SK-N-DZ (cell line): Measurements from ENCODE around the gene LDB1.

Experiments used
- DNase-seq: peaks from one replicate; pipeline ENCODE4 v3.0.0-alpha.2; 2015; ENCODE audit warnings: low spot score

Gene LDB1

DNA sequence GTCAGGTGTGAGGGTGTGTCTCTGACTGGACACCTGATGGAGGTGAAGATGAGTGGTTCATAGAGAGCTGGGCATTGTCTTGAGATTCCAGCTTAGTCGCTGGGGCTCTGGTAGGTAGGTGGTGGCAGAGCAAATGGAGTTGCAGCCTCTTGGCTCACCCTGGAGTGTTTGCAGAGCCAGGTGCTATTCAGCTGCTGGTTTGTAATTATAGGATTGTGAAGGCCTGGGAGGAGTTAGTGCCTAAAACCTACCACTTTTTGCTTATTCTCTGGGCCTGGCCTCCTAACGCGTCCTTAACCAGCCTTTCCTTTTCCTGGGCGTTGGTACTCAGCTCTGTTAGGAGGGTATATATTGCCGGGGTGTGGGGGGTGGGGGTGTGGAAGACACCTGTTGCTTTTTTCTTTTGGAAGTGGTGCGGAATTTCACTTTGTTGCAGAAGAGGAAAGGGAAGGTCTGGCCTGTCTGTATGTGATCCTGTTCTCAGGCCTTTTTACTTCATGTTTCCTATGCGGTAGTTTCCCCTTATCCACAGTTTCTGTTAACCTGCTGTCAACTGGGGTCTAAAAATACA, 15.9 kb upstream of the LDB1 start:
- no peak for DNase-seq

DNA sequence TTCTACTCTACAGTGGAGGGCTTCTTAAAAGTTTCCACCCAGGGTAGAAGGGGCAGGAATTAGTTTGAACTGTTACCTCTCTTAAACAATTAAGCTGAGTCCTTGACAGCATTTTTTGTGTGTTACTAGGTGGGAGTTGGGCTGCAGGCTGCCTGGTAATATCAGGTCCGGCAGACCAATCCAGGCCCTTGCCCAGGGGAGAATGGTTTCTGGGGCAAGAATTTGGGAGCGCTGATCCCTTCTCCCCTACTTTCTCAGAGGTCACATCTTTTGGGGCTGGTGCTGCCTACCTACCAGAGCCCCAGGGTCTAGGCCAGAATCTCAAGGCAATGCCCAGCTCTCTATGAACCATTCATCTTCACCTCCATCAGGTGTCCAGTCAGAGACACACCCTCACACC, 14.2 kb upstream of the LDB1 start:
- no peak for DNase-seq

DNA sequence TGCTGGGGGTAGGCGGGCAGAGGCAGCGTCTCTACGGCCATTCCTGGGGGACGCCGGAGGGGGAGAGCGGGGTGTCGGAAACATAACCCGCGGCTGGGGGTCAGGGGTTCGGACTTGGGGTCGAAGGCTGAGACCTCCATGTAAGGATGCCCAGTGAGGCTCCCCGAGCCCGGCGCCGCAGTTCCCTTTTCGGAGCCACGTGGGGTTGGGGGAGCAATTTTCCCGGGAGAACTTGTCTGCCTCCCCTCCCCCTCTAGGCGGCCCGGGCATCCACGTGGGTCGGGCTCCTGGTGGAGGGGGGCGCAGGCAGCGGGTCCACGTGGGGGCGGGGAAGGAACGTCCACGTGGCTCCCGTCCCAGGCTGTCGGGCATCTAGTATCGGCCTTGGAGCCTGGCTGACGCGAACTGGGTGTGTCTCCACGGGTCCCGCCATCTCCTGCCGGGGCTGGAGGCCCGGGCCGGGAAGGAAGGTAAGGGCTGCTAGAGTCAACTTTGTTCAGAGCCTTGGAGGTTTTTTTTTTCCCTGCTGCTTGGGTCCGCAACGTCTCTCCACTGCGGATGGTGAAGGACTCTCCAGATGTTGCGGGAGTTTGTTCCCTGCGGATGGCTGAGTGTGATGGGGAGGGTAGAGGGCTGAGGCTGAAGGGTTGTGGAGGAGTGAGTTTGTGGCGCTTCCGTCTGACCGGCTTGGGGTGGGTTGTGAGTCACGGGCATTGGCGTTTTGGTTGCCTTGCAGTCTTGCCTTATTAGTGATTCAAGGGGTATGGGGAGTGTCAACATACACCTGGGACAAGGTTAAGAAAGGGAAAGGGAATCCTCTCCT, 13.4 kb upstream of the LDB1 start:
- DNase-seq: peak; percentile 77

DNA sequence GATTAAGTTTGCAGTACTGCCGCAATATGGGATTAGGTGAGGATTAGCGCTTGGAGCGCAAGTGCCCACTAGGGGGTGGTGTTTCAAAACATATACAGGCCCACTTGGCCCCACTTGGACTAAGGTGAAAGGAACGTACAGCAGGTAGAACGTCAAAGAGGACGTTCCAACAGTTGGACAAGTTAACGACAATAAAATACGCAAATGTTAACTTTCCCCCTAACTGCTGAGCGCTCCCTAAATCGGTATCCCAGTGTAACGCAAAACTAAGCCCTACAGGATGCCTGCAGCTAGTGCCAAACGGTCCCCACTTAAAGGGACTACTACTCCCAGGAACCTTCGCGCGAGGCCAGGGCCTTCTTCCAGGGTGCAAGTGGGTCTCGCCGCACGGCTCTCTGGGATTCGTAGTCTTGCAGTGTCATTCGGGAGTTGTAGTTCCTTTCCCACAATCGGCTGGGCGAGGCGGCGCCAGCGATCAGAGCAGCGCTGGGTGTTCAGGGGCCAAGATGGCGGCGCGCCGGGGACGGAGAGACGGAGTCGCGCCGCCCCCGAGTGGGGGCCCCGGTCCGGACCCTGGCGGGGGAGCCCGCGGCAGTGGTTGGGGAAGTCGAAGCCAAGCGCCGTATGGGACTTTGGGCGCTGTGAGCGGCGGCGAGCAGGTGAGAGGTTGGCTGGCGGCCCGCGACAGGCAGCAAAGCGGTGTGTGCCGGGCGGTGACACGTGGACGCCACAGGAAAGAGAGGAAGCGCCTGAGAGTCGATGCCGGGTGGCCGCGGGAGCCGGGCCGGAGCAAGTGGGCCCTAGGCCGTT, 12.6 kb upstream of the LDB1 start, which contains the start of gene PPRC1:
Gene PPRC1 (plus strand): TSS at position 478 of the 810 bp plus-strand sequence. CDS start 29 bp downstream, at position 507.
- DNase-seq: peak; percentile 99

DNA sequence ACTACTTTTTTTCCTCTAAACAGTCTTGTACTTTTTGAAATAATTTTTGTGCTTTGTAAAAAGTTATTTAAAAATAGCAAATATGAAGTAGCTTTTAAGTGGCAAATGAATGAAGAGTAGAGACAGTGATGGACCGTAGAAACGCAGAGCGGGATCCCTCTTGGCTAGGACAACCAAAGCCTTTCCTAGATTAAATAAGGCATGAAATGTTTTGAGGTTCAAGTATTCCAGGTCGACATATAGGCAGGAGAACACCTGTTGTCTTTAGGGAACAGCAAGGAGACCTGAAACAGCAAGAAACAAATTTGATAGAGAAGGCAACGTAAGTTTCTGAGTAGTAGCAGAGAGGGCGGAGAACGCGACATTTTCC, 12.0 kb upstream of the LDB1 start:
- DNase-seq: no peak

DNA sequence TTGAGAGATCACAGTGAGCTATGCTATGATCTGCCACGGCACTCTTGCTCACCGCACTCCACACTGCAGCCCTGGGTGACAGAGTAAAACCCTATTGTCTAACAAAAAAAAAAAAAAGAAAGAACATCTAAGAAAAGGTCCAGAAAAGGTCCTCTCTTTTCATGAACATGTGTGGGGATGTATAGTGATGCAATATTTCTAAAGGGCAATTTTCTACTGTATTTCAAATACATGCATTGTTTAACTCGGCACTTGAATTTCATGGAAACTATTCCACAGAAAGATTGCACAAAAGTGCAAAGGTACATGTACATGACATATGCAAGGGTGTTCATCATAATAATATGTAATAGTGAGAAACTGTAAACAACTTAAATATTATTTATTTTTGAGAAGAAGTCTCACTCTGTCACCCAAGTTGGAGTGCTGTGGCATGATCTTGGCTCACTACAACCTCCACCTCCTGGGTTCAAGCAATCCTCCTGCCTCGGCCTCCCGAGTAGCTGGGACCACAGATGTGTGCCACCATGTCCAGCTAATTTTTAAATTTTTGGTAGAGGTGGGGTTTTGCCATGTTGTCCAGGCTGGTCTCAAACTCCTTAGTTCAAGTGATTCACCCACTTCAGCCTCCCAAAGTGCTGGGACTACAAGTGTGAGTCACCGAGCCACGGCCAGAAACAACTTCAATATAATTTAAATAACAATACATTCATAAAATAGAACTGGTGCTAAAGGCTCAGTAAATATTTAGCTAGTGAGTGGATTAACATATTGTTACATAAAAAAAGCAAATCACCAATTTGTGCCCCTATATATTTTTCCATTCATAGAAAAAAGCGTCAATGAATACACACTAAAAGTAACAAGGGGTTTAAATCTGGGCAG, 11.4 kb upstream of the LDB1 start:
- no peak for DNase-seq

DNA sequence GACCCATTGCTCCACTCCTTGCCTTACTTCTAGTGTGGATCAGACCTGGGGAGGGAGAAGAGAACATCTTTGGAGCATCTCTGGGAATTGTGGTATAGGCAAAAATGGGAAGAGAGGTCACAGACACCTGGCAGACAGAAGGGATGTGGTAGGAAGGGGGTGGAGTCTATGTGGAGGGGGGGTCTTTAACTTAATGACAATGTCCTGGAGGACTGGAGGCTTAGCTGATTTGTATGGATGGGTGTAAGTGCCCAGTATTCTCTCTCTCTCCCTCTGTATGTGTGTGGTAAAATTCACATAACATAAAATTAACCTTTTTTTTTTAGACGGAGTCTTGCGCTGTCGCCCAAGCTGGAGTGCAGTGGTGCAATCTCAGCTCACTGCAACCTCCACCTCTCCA, 3.1 kb upstream of the LDB1 start:
- DNase-seq: no peak

DNA sequence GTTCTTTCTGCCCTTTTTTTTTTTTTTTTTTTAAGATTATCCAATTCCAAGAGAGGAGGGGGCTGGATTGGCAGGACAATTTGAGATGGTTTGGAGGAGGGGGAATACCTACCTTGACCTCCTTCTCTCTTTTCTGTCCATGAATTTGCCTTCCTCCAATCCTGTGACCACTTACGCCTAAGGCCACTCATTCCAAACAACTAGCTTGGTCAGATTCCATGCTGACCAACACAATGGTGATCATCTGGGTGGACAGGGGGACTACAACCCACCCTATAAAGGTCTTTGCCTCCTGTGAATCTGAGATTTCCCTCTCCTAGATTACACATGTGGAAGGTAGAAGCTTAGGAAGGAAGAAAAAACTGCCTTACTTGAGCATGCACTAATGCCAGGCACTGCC, 2.3 kb upstream of the LDB1 start:
- DNase-seq: no peak

DNA sequence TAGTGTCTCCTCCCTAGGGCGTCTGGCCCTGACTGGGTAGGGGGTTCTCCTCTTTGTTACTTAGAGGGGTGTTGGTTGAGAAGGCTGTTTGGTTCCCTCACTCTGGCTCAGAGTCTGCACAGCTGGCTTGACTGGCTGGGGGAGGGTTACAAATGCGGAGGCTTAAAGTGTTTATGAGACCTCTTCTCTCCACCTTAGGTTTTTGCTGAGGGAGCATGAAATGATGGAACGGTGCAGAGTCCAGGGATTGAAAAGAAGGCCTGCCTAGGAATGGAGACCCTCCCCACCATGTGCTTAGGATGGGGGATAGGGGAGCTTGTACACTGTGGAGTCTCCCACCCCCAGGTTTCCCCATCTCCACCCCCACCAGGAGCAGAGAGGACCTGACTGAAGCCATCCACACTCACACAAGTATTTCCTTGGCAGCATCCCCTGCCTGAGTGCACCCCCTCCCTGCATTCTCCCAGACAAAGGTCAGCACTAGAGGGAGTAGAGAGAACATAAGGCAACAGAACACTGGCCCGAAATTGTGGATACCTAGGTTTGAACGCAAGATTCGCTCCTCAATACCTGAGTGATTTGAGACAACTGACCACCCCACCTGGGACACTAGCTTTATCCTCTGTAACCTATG, 1.7 kb upstream of the LDB1 start:
- DNase-seq: peak; percentile 70

DNA sequence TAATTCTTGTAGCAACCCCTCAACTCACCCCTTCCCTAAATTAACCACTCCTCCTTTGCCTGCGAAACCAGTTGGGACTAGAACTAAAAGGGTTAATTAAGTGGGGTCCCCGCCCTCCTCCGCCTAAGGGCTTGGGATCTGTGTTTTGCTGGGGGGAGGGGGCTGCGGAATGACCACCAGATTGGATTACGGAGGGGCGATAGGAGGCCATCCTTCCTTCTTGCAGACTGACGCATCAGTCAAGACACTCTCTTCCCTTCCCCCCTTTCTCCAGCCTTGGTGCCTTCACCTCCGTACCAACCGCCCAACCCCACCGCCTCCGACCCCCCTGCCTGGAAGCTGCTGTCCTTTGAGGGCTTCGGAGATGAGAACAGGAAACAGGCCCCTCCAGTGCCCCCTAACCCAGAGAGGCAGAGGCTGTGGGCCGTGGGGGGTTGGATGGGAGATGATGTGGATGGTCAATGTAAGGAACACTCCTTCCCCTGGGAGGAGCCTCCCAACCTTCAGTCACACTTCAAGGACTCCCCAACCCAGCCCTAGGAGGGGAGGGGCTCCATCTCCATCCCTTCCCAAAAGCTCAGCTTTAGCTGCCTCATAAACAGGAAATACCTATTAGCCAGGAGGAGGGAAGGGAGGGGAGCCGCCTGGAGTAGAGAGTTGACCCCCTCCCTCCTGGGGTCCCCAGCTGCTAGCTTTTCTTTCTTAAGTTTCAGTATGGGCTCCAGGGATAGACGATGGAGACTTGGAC, 997 bp upstream of the LDB1 start:
- DNase-seq: peak; percentile 93

DNA sequence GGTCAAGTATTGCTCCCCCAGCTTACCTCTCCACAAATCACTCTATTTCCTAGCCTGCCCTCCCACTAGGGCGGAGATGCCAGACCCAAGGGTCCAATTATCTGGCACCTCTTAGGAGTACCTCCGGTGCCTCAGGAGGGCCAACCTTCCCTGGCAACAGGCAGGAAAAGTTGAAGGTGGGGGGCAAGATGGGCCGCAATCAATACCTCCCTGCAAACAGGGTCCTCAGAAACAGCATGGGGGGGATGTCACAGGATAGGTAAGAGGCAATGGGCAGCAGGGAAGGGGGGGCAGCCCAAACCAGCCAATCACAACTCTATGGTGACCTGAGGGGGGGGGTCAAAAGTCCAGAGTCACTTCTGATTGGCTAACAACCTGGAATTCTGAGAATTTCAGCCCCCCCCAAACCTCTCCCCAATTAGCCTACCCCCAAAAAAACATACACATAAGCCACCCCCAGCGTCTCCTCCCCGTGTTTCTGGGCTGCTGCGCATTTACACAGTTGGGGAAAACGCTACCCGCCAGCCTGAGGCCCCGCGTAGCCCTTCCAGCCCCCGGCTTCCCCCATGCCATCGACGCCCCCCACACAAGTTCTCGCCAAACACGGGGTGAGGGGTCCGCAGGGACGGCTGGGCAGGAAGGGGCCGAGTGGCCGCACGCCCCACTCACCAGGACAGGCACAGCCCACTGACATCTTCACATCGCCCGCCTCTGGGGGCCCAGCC, 589 bp downstream of the LDB1 start:
- peak; percentile 64 for DNase-seq

DNA sequence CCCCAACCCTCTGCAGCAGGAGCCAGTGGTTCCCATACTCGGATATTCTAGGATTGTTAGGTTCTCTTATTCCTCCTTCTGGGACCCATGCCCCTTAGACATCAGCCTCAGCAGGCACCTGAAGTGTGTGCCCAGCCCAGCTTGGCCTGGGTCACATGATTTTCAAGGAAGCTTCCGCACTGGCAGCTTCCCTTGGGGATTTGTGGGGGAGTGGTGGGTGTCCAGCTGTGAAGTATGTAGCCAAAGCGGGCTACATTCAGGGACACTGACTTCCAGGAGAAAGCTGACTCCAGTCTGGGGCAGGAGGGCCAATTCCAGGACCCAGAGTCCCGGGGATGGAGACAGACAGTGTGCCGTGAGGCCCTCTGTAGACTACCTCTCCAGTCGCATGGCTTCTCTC, 1.3 kb downstream of the LDB1 start:
- peak; percentile 49 for DNase-seq

DNA sequence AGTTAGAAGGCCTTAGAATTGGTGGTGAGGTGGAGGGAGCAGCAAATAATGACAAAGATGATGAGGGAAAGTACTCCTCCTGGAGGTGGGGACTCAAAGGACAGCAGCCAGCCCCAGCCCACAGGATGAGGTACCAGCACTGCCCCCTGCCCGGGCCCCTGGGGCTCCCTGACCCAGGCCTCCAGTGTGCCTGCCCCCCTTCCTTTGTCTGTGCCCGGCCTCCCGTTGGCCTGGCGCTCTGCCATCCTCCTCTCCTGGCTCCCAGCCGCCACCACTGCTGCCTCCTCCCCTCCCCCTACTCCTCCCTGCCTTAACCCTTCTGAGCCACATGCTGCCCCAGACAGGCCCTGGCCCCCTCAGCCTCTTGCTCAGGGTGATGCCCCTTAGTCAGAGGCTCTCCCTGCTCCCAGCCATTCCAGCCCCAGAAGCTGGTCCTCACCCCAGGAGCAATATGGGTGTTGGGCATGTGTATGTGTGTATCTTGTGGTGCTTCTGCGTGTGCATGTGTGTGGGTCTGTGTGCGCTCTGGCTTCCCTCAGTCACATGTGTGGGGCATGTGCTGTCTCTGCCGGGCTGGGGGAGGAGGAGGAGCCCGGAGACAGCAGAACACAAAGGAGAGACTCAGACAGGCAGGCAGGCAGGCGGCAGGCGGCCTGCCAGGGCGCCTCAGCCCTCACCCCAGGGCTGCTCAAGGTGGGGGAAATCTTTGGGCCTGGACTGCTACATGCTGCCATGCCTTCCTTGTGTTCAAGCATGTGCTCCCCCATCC, 2.6 kb downstream of the LDB1 start:
- peak; percentile 87 for DNase-seq

DNA sequence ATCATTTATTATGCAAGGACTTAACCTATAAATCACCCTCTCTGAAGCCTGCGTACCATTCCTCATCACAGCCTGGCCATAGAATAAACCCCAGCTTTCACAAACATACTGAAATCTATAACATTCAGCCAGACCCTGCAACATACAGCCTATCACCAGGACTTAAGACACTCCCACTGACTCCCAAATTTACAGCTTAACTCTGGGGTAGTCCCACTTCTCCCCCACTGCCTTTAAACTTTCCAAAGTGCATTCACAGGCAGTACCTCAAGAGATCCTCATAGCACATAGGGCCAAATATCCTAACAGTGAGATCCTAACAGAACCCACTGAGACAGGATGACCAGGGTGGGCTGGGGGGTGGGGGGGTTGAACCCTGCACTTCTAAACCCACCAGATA, 3.5 kb downstream of the LDB1 start:
- DNase-seq: no peak

DNA sequence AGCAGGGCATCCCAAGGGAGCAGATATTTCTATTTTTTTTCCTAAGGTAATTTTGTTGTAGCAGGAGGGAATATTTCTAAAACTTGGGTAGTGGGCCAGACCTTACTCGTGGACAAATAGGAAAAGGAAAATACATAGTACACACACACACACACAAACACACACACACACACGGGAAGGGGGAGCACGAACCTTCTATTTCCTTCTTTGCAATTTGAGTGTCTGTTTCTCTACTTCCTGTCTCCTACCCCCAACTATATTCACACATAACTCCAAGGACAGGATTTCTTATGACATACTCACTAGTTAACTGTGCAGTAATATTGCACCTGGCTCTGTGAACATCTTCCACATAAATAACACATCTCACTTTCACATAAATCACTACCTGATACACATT, 4.4 kb downstream of the LDB1 start:
- no peak for DNase-seq

DNA sequence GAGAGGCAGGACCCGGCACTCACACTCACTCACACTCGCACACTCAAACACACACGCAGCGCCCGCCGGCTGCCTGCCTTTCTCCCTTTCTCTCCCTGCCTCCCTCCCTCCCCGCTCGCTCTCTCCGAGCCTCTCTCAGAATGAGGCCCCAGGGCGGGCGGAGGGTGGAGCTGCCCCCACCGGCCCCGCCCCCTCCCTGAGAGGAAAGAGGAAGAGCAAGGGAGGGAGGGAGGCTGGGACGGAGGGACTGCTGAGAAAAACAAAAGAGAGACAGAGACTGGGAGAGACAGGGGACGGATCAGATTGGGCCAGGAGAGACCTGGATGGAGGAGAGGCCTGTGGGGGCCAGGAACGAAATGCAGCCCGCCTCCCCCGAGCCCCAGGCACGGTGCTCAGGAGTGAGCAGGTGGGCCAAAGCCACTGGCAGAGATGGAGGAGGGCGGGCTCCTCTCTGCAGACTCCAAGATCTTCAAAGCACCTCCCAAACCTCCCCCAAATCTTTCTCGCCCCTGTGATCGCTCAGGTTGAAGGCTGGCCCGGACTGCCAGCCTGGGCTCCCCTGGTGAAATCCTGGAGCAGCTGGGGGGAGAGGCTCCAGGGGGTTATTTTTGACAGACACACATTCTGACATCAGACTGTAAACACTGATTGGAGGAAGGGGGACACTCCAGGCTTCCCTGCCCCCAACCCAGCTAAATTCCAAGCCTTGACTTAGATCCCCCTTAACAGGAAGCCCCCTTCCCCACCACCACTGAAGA, 5.1 kb downstream of the LDB1 start:
- DNase-seq: peak; percentile 85

DNA sequence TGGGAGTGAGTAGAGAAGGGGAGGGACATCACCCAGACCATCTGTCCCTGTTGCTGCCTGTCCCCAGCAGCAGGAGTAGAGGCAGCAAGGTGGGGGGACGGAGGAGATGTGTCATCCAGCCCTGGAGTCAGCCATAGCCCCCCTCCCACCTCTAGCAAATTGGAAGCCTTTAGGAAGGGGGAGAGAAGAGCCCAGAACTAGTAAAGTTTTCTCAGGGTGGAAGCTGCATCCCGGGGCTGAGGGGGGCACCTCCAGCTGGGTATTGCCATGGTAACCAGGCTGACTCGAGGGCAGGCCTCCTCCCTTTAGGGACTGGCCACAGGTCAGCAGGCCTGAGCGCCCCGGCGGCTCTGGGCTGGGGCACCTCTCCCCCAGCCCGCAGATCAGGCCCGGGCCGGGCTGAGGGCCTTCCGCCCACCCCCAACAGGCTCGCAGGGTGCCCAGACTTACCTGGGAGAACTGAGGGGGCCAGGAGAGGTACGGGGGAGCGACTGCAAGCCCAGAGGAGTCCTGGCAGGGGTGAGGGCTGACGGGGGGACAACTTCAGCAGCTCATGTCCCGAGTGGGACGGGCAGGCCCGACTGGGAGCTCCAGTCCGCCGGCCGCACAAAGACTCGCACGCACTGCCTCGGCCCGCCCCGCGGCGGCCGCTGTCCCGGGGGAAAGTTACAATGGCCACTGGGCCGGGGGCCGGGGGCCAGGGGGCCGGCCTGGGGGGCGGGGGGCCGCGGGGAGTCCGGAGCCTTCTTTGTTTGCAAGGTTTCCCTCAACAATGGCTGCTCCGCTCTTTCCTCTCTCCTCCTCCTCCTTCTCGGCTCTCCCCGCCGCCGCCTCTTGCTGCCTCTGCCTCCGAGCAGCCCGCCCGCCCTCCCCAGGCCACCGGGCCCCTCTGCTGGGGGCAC, 6.0 kb downstream of the LDB1 start:
- DNase-seq: no peak
